ENCODE data around the gene LRRC61.

LRRC61 gene

DNA sequence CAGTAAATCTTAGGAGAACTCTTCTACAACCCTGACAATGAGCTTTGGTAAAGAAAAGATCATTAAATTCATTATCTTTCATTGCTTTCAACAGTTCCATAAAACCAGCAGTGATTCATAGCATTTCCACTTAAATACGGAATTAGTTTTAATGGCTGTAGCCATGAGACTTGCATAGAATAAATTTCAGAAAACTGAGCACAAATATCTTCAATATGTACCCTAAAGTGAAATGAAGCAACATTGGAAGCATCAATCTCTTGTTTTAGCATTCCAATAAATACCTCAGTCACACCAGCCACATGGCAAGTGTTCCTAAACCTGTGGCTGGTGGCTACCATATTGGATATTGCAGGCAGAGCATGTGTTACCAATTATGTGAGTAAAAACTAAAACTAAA, 21.9 kb downstream of the LRRC61 start:
- ATAC-seq = no peak

DNA sequence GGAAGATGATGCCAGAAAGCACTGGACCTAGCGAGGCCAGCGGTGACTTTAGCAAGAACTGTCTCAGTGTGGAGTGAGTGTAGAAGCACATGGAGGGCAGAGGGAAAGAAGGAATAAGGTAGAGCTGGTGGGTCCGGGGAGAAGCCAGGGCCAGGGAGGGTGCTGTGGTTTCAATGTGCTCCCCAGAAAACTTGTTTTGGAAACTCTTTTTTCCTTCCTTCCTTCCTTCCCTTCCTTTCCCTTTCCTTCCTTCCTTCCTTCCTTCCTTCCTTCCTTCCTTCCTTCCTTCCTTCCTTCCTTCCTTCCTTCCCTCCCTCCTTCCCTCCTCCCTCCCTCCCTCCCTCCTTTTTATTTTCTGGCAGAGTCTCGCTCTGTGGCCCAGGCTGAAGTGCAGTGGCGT, 23.8 kb downstream of the LRRC61 start:
- ATAC-seq = no peak
- no peak for TF ChIP-seq CSRNP3 (CRISPR knock-in tag; IDR thresholded peaks at IDR 0.05)
- no peak for TF ChIP-seq ZC3H10 (CRISPR knock-in tag; IDR thresholded peaks at IDR 0.05)
- TF ChIP-seq ZFP3 (CRISPR knock-in tag; IDR thresholded peaks at IDR 0.05) = no peak
- TF ChIP-seq CSDC2 (CRISPR knock-in tag; IDR thresholded peaks at IDR 0.05) = no peak
- TF ChIP-seq GLIS3 (CRISPR knock-in tag; IDR thresholded peaks at IDR 0.05) = no peak
- no peak for TF ChIP-seq ESRRG (CRISPR knock-in tag; IDR thresholded peaks at IDR 0.05)
- no peak for TF ChIP-seq ZFP30 (CRISPR knock-in tag; IDR thresholded peaks at IDR 0.05)
- no peak for TF ChIP-seq TOX (CRISPR knock-in tag; IDR thresholded peaks at IDR 0.05; ENCODE audit: borderline replicate concordance)
- TF ChIP-seq POU6F1 (CRISPR knock-in tag; IDR thresholded peaks at IDR 0.05; ENCODE audit: borderline replicate concordance, low read depth) = no peak
- no peak for TF ChIP-seq PPARA (CRISPR knock-in tag; IDR thresholded peaks at IDR 0.05; ENCODE audit: borderline replicate concordance)
- no peak for TF ChIP-seq SNAI2 (CRISPR knock-in tag; IDR thresholded peaks at IDR 0.05)
- TF ChIP-seq TCF4 (CRISPR knock-in tag; IDR thresholded peaks at IDR 0.05; ENCODE audit: borderline replicate concordance) = no peak
- no peak for TF ChIP-seq OSR1 (CRISPR knock-in tag; IDR thresholded peaks at IDR 0.05)
- TF ChIP-seq ZNF70 (CRISPR knock-in tag; IDR thresholded peaks at IDR 0.05) = no peak
- no peak for TF ChIP-seq RARB (CRISPR knock-in tag; IDR thresholded peaks at IDR 0.05)
- no peak for TF ChIP-seq ARNTL (CRISPR knock-in tag; IDR thresholded peaks at IDR 0.05; ENCODE audit: borderline replicate concordance, low read depth)

More for the DNA sequence above, 21.9 kb downstream of the LRRC61 start:
- TF ChIP-seq, protein P1, sequence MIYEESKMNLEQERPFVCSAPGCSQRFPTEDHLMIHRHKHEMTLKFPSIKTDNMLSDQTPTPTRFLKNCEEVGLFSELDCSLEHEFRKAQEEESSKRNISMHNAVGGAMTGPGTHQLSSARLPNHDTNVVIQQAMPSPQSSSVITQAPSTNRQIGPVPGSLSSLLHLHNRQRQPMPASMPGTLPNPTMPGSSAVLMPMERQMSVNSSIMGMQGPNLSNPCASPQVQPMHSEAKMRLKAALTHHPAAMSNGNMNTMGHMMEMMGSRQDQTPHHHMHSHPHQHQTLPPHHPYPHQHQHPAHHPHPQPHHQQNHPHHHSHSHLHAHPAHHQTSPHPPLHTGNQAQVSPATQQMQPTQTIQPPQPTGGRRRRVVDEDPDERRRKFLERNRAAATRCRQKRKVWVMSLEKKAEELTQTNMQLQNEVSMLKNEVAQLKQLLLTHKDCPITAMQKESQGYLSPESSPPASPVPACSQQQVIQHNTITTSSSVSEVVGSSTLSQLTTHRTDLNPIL (CRISPR knock-in tag; IDR thresholded peaks at IDR 0.05; ENCODE audit: low read depth) = no peak
- TF ChIP-seq ESRRG (CRISPR knock-in tag; IDR thresholded peaks at IDR 0.05) (no peak), TSHZ2 (CRISPR knock-in tag; IDR thresholded peaks at IDR 0.05) (no peak), PPARA (CRISPR knock-in tag; IDR thresholded peaks at IDR 0.05; ENCODE audit: borderline replicate concordance) (no peak), ZNF565 (CRISPR knock-in tag; conservative IDR thresholded peaks at IDR 0.05; ENCODE audit: low read depth) (no peak), CSRNP3 (CRISPR knock-in tag; IDR thresholded peaks at IDR 0.05) (no peak), ARNTL (CRISPR knock-in tag; IDR thresholded peaks at IDR 0.05; ENCODE audit: borderline replicate concordance, low read depth) (no peak), GLIS3 (CRISPR knock-in tag; IDR thresholded peaks at IDR 0.05) (no peak)

GRCh38 chr7:150351587-150352194, 28.5 kb downstream of the LRRC61 start:
- peak; percentile 21; the same call in 1 of the 3 replicates for ATAC-seq
- TF ChIP-seq ESRRG (CRISPR knock-in tag; IDR thresholded peaks at IDR 0.05) (no peak), OSR1 (CRISPR knock-in tag; IDR thresholded peaks at IDR 0.05) (no peak), PATZ1 (CRISPR knock-in tag; IDR thresholded peaks at IDR 0.05; ENCODE audit: borderline replicate concordance) (no peak), ZNF565 (CRISPR knock-in tag; conservative IDR thresholded peaks at IDR 0.05; ENCODE audit: low read depth) (no peak), GLIS3 (CRISPR knock-in tag; IDR thresholded peaks at IDR 0.05) (no peak), BACH2 (CRISPR knock-in tag; IDR thresholded peaks at IDR 0.05; ENCODE audit: borderline replicate concordance) (no peak), CSRNP3 (CRISPR knock-in tag; IDR thresholded peaks at IDR 0.05) (no peak), SNAI2 (CRISPR knock-in tag; IDR thresholded peaks at IDR 0.05) (no peak), ZFP3 (CRISPR knock-in tag; IDR thresholded peaks at IDR 0.05) (no peak), RARB (CRISPR knock-in tag; IDR thresholded peaks at IDR 0.05) (no peak), POU6F1 (CRISPR knock-in tag; IDR thresholded peaks at IDR 0.05; ENCODE audit: borderline replicate concordance, low read depth) (no peak), CSDC2 (CRISPR knock-in tag; IDR thresholded peaks at IDR 0.05) (no peak), ZNF8 (CRISPR knock-in tag; IDR thresholded peaks at IDR 0.05) (no peak)
